ENCODE results near the gene RPL14.
A peak's percentile ranks its signal among the peaks of the same experiment; 100 is the strongest.
"Not testable (repeated sequence)": the region's sequence is repeated elsewhere in the genome, so short reads cannot be mapped to it uniquely, and the experiment has no call there.

The RPL14 gene

GRCh38 chr3:40456940-40457823, at the start of gene RPL14:
Gene RPL14, plus strand, starts transcription at chr3:40457339. Its CDS starts 133 bp downstream, at chr3:40457472.
- DNase-seq (ENCODE audit: low spot score): peak; percentile 94

GRCh38 chr3:40407611-40408010, 49.5 kb upstream of the RPL14 start:
- DNase-seq (ENCODE audit: low spot score): no peak

GRCh38 chr3:40414270-40414669, 42.9 kb upstream of the RPL14 start:
- no peak for DNase-seq (ENCODE audit: low spot score)

- no peak for DNase-seq (ENCODE audit: low spot score)
Measured at GRCh38 chr3:40417845-40418543, 39.1 kb upstream of the RPL14 start.

GRCh38 chr3:40422861-40423260, 34.3 kb upstream of the RPL14 start:
- no peak for DNase-seq (ENCODE audit: low spot score)

GRCh38 chr3:40427045-40427669, 30.0 kb upstream of the RPL14 start:
- no peak for DNase-seq (ENCODE audit: low spot score)

GRCh38 chr3:40432793-40433192, 24.3 kb upstream of the RPL14 start:
- DNase-seq (ENCODE audit: low spot score): no peak

- peak; percentile 7 for DNase-seq (ENCODE audit: low spot score)
Measured at GRCh38 chr3:40437889-40438288, 19.2 kb upstream of the RPL14 start.

- no peak for DNase-seq (ENCODE audit: low spot score)
Measured at GRCh38 chr3:40445062-40445461, 12.1 kb upstream of the RPL14 start.

- DNase-seq (ENCODE audit: low spot score): no peak
Measured at GRCh38 chr3:40445880-40446279, 11.3 kb upstream of the RPL14 start.

GRCh38 chr3:40450438-40450837, 6.7 kb upstream of the RPL14 start:
- DNase-seq (ENCODE audit: low spot score): no peak

- DNase-seq (ENCODE audit: low spot score): no peak
Measured at GRCh38 chr3:40451551-40451950, 5.6 kb upstream of the RPL14 start.

GRCh38 chr3:40452057-40452456, 5.1 kb upstream of the RPL14 start:
- DNase-seq (ENCODE audit: low spot score): no peak

GRCh38 chr3:40452562-40452875, 4.6 kb upstream of the RPL14 start:
- DNase-seq (ENCODE audit: low spot score): no peak

GRCh38 chr3:40452876-40453730, 4.0 kb upstream of the RPL14 start:
- DNase-seq (ENCODE audit: low spot score): peak; percentile 99

GRCh38 chr3:40453933-40454332, 3.2 kb upstream of the RPL14 start:
- no peak for DNase-seq (ENCODE audit: low spot score)

GRCh38 chr3:40455328-40455727, 1.8 kb upstream of the RPL14 start:
- no peak for DNase-seq (ENCODE audit: low spot score)

GRCh38 chr3:40456279-40456939, 730 bp upstream of the RPL14 start:
- no peak for DNase-seq (ENCODE audit: low spot score)

- DNase-seq (ENCODE audit: low spot score): no peak
Measured at GRCh38 chr3:40458473-40458872, 1.3 kb downstream of the RPL14 start.

- DNase-seq (ENCODE audit: low spot score): not testable (repeated sequence)
Measured at GRCh38 chr3:40460481-40460880, 3.3 kb downstream of the RPL14 start.

- no peak for DNase-seq (ENCODE audit: low spot score)
Measured at GRCh38 chr3:40461161-40461560, 4.0 kb downstream of the RPL14 start.

GRCh38 chr3:40462838-40463237, 5.7 kb downstream of the RPL14 start:
- DNase-seq (ENCODE audit: low spot score): not testable (repeated sequence)
